Choroid plexus epithelial cell (primary cell): ENCODE measurements around the gene ABCB8.

Experiments
- DNase-seq: peaks from one replicate; pipeline ENCODE4 v3.0.0-alpha.2; 2010; ENCODE audit warnings: low read depth
- H3K4me3 ChIP-seq: 2 replicates; pipeline ENCODE4 v1.5.1; 2011; ENCODE audit warnings: low read depth, mild to moderate bottlenecking, control low read depth, low read length, moderate library complexity
- TF ChIP-seq, protein P1 (sequence below): conservative IDR thresholded peaks from 2 replicates; pipeline ENCODE4 v1.5.1; 2011; ENCODE audit warnings: low read depth, mild to moderate bottlenecking, control low read depth, inconsistent platforms, low read length, moderate library complexity

ABCB8 gene

DNA sequence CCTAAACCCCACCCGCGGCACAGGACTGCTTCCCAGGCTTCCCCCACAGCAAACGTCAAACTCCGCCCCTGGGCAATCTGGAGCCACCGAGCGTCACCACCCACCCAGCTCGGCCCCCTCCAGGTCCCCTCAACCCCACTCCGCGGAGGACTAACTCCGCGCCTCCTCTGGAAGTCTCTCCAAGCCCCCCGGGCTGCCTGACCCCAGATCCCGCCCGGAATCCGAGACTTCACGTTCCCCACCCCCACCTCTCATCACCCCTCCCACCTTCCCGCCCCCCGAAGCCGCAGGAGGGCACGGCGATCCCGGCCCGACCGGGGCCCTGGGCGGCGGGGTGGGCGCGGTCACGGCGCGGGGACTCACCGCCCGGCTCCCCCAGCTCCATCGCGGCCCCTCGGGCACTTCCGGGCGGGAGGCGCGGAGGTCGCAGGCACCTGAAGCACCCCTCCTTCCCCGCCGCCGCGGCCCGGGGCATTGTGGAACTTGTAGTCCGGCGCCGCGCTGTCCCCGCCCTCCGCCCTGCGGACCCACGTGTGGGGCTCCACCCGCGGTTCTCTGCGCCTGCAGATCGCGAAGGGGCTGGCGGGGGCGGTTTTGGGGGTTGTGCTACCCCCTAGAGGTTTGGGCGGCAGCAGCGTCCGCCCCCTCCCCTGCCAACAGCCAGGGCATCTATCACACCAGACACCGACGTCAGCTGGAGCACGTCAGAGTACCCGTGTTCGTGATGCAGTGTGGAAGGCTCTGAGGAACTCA lies 55.0 kb downstream of the ABCB8 start, which contains the start of gene TMUB1:
TSS of gene TMUB1 (minus strand) at position 423 of the 753 bp plus-strand sequence. CDS start 930 bp downstream, outside the sequence.
- H3K4me3 ChIP-seq: peak within 1 kb of the TSS; percentile 77
- TF ChIP-seq, protein P1, sequence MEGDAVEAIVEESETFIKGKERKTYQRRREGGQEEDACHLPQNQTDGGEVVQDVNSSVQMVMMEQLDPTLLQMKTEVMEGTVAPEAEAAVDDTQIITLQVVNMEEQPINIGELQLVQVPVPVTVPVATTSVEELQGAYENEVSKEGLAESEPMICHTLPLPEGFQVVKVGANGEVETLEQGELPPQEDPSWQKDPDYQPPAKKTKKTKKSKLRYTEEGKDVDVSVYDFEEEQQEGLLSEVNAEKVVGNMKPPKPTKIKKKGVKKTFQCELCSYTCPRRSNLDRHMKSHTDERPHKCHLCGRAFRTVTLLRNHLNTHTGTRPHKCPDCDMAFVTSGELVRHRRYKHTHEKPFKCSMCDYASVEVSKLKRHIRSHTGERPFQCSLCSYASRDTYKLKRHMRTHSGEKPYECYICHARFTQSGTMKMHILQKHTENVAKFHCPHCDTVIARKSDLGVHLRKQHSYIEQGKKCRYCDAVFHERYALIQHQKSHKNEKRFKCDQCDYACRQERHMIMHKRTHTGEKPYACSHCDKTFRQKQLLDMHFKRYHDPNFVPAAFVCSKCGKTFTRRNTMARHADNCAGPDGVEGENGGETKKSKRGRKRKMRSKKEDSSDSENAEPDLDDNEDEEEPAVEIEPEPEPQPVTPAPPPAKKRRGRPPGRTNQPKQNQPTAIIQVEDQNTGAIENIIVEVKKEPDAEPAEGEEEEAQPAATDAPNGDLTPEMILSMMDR: no peak
- DNase-seq: peak; percentile 55

GRCh38 chr7:151083824-151084160 lies 55.5 kb downstream of the ABCB8 start:
- TF ChIP-seq, protein P1: no peak
- no peak for DNase-seq
- peak overlapping the region; percentile 77 for H3K4me3 ChIP-seq

DNA sequence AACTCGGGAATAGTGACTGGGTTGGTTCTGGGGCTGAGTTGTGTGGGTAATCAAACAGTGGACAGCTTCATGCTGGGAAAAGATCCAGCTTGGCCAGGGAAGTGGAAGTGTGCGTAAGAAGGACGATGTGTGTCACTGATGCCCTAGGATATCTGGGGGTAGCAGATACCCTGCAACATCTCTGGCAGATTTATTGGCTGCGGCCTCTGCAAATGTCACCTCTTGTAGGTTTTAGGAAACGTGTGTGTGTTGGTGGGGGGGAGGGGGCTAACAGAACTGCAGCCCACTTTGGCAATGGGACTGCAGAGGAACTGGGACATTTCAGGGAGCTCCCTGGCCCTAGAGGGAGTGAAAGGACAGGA lies 57.1 kb downstream of the ABCB8 start:
- TF ChIP-seq, protein P1: no peak
- no peak for DNase-seq
- H3K4me3 ChIP-seq: peak overlapping the region; percentile 79

DNA sequence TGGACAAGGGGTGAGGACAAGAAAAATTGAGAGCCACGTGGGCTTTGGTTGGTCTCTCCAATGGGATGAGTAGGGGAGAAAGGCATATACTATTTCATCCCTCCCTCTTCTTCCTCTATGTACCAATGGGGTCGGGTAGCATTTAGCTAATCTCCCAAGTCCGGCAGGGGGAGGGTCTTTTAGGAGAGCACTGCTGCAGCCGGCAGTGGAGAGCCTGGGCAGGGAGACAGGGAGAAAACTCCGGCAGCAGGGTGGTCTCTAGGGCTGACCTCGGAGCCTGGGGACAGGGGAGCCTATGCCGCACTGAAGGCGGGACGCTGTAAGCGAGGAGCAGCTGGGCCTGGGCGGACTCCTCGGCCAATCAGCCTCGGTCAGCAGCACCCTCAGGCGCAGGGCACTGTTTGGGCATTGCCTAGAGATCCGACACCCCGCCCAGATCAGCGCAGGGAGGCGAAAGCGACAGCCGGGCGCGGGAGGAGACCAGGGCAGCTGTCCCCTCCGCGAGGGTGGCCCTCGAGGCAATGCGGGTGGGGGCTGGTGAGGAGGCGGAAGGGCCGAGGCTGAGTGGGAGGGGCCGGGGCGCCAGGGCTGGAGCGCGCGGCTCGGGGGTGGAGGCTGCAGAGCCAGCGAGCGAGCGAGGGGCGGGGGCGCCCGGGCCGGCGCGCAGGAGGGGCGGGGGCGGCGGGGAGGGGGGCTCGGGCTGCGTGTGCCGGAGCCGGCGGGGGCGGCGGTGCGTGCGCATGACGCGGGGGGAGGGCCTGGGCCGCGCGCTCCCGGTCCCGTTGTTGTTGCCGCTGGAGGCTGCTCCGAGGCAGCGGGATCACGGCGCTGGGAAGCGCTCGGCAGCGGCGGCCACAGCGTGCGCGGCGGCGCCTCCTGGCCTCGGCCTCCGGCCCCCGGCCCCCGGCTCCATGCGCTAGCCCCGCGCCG lies 57.7 kb downstream of the ABCB8 start, which contains the start of gene AGAP3:
TSS of gene AGAP3 (plus strand) at position 785 of the 930 bp plus-strand sequence. CDS start 267 bp downstream, outside the sequence.
- TF ChIP-seq, protein P1: no peak
- peak; percentile 77 for DNase-seq

DNA sequence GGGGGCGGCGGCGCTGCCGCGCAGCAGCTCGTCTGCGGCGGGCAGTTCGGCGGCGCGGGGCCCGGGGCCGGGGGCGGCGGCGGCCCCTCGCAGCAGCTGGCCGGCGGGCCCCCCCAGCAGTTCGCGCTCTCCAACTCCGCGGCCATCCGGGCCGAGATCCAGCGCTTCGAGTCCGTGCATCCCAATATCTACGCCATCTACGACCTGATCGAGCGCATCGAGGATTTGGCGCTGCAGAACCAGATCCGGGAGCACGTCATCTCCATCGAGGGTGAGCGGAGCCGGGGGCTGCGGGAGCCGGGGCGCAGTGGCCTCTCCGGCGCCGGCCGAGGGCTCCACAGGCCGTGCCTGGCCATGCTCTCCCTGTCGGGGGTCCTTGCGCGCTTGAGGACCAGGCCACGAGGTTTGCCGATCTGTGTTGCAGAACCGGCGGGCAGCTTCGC lies 58.6 kb downstream of the ABCB8 start:
- TF ChIP-seq, protein P1: no peak
- H3K4me3 ChIP-seq: peak overlapping the region; percentile 79
- peak; percentile 45 for DNase-seq

More for the DNA sequence above, 57.7 kb downstream of the ABCB8 start, which contains the start of gene AGAP3:
- peak within 1 kb of the TSS; percentile 79 for H3K4me3 ChIP-seq

GRCh38 chr7:151087245-151088018 lies 59.2 kb downstream of the ABCB8 start:
- peak overlapping the region; percentile 79 for H3K4me3 ChIP-seq
- peak; percentile 50 for DNase-seq
- TF ChIP-seq, protein P1: peak; percentile 18
